Neural cell (in vitro differentiated cells): Measurements from ENCODE around the gene FUNDC2.

Experiments
- CTCF ChIP-seq: fragments of 450-650 bp; IDR thresholded peaks from 2 replicates; pipeline ENCODE4 v1.5.1; 2014; ENCODE audit warnings: antibody characterized with exemption, mild to moderate bottlenecking, moderate library complexity; ENCODE audit not compliant: poor library complexity, severe bottlenecking
- EP300 ChIP-seq: fragments of 450-650 bp; conservative IDR thresholded peaks from 2 replicates; pipeline ENCODE4 v1.6.1; 2014; ENCODE audit warnings: antibody characterized with exemption, mild to moderate bottlenecking, moderate library complexity; ENCODE audit not compliant: poor library complexity, severe bottlenecking
- POLR2AphosphoS5 ChIP-seq: IDR thresholded peaks from 2 replicates; pipeline ENCODE4 v1.6.1; 2012

DNA sequence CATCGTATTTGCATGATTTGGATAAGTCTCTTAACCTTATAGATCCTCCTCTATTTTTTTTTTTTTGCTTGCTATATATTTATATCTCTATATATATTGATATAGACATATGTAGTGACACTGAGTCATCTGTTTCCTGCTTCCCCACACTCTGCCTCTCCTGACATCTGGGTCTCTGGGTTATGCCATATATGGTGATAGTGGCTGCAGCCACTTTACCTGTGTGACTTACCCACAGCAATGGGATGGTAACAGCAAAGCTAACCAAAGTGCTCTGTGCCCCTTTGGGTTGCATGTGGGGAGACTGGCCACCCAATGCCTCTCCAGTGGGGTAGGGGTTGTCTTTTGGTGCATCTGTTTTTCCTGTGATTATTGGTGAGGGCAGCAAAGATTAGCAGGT, 29.8 kb downstream of the FUNDC2 start:
- TF ChIP-seq CTCF (no peak), EP300 (no peak), POLR2AphosphoS5 (no peak)
